Coronary artery (tissue), 2 donors: ENCODE measurements around the gene SYNDIG1.

Source experiments
- DNase-seq: peaks from one replicate; pipeline ENCODE4 v3.0.0-alpha.2; 2017; ENCODE audit warnings: low spot score
- H3K27ac ChIP-seq, 2 donors: fragments of 200-600 bp; sonication (generic); one replicate each; pipeline ENCODE4 v1.5.1; 2016 to 2019
- H3K4me3 ChIP-seq: fragments of 200-600 bp; sonication (generic); 2 replicates; pipeline ENCODE4 v1.5.1; 2016; ENCODE audit warnings: mild to moderate bottlenecking, moderate library complexity
- CTCF ChIP-seq: fragments of 200-600 bp; sonication (generic); IDR thresholded peaks from one replicate; pipeline ENCODE4 v1.5.1; 2019; ENCODE audit warnings: antibody characterized with exemption

The SYNDIG1 gene

GRCh38 chr20:24469116-24469893 is at the start of gene SYNDIG1:
Gene SYNDIG1, plus strand, starts transcription at chr20:24469629. Its CDS starts 73,469 bp downstream, at chr20:24543098.
- H3K27ac ChIP-seq: peak within 1 kb of the TSS in 1 of 2 donors; percentile 44
- DNase-seq: no peak
- peak within 1 kb of the TSS; percentile 75 for H3K4me3 ChIP-seq
- no peak for TF ChIP-seq CTCF

- Histone ChIP-seq H3K4me3 (no peak overlapping the region), H3K27ac (no peak overlapping the region)
- DNase-seq: no peak
- no peak for TF ChIP-seq CTCF
Measured at GRCh38 chr20:24419786-24420185, 49.6 kb upstream of the SYNDIG1 start.

GRCh38 chr20:24420567-24420966 is 48.9 kb upstream of the SYNDIG1 start:
- no peak for TF ChIP-seq CTCF
- Histone ChIP-seq H3K4me3 (no peak overlapping the region), H3K27ac (no peak overlapping the region)
- DNase-seq: no peak

GRCh38 chr20:24421071-24421470 is 48.4 kb upstream of the SYNDIG1 start:
- DNase-seq: no peak
- H3K4me3 ChIP-seq: no peak overlapping the region
- no peak for TF ChIP-seq CTCF
- no peak overlapping the region for H3K27ac ChIP-seq

- DNase-seq: no peak
- TF ChIP-seq CTCF: no peak
- H3K27ac ChIP-seq: no peak overlapping the region
Measured at GRCh38 chr20:24422091-24422760, 47.2 kb upstream of the SYNDIG1 start.

GRCh38 chr20:24423390-24424313 is 45.8 kb upstream of the SYNDIG1 start:
- DNase-seq: no peak
- Histone ChIP-seq H3K27ac (no peak overlapping the region), H3K4me3 (no peak overlapping the region)
- no peak for TF ChIP-seq CTCF

More at GRCh38 chr20:24422091-24422760, 47.2 kb upstream of the SYNDIG1 start:
- H3K4me3 ChIP-seq: no peak overlapping the region
